ENCODE measurements around the gene ACBD6.

Gene ACBD6

GRCh38 chr1:180498594-180498993, 3.8 kb downstream of the ACBD6 start:
- ATAC-seq (ENCODE audit: low read depth) (no peak), DNase-seq (ENCODE audit: low spot score) (no peak)
- Histone ChIP-seq H3K4me1 (ENCODE audit: insufficient read depth, poor library complexity, severe bottlenecking) (peaks cover 10% of the 10 kb centered on the region), H3K9me3 (ENCODE audit: severe bottlenecking) (no peaks in the 10 kb centered on the region), H3K4me3 (ENCODE audit: severe bottlenecking) (no peak overlapping the region), H3K36me3 (ENCODE audit: low read depth) (peaks cover 64% of the 10 kb centered on the region), H3K27me3 (ENCODE audit: insufficient read depth, poor library complexity, severe bottlenecking) (no peaks in the 10 kb centered on the region), H3K27ac (ENCODE audit: poor library complexity, severe bottlenecking) (no peak overlapping the region)
- no peak for TF ChIP-seq CTCF (IDR thresholded peaks at IDR 0.05; ENCODE audit: poor library complexity, severe bottlenecking)

GRCh38 chr1:180497826-180498225, 4.6 kb downstream of the ACBD6 start:
- peaks cover 10% of the 10 kb centered on the region for H3K4me1 ChIP-seq (ENCODE audit: insufficient read depth, poor library complexity, severe bottlenecking)
- H3K36me3 ChIP-seq (ENCODE audit: low read depth), result peaks cover 69% of the 10 kb centered on the region
- no peak overlapping the region for H3K27ac ChIP-seq (ENCODE audit: poor library complexity, severe bottlenecking)

GRCh38 chr1:180494370-180494769, 8.0 kb downstream of the ACBD6 start:
- DNase-seq (ENCODE audit: low spot score) (no peak), ATAC-seq (ENCODE audit: low read depth) (no peak)
- no peak overlapping the region for H3K27ac ChIP-seq (ENCODE audit: poor library complexity, severe bottlenecking)
- no peaks in the 10 kb centered on the region for H3K27me3 ChIP-seq (ENCODE audit: insufficient read depth, poor library complexity, severe bottlenecking)
- H3K4me3 ChIP-seq (ENCODE audit: severe bottlenecking), result no peak overlapping the region
- H3K36me3 ChIP-seq (ENCODE audit: low read depth), result peaks cover 77% of the 10 kb centered on the region
- TF ChIP-seq CTCF (IDR thresholded peaks at IDR 0.05; ENCODE audit: poor library complexity, severe bottlenecking), result no peak
- H3K9me3 ChIP-seq (ENCODE audit: severe bottlenecking), result no peaks in the 10 kb centered on the region
- H3K4me1 ChIP-seq (ENCODE audit: insufficient read depth, poor library complexity, severe bottlenecking), result no peaks in the 10 kb centered on the region

More at GRCh38 chr1:180497826-180498225, 4.6 kb downstream of the ACBD6 start:
- ATAC-seq (ENCODE audit: low read depth) (no peak), DNase-seq (ENCODE audit: low spot score) (no peak)
- no peak for TF ChIP-seq CTCF (IDR thresholded peaks at IDR 0.05; ENCODE audit: poor library complexity, severe bottlenecking)
- no peak overlapping the region for H3K4me3 ChIP-seq (ENCODE audit: severe bottlenecking)
- no peaks in the 10 kb centered on the region for H3K27me3 ChIP-seq (ENCODE audit: insufficient read depth, poor library complexity, severe bottlenecking)
- no peaks in the 10 kb centered on the region for H3K9me3 ChIP-seq (ENCODE audit: severe bottlenecking)

GRCh38 chr1:180489976-180490375, 12.4 kb downstream of the ACBD6 start:
- H3K27ac ChIP-seq (ENCODE audit: poor library complexity, severe bottlenecking), result no peak overlapping the region
- H3K27me3 ChIP-seq (ENCODE audit: insufficient read depth, poor library complexity, severe bottlenecking), result no peaks in the 10 kb centered on the region
- TF ChIP-seq CTCF (IDR thresholded peaks at IDR 0.05; ENCODE audit: poor library complexity, severe bottlenecking), result no peak
- H3K4me3 ChIP-seq (ENCODE audit: severe bottlenecking), result no peak overlapping the region
- peaks cover 66% of the 10 kb centered on the region for H3K36me3 ChIP-seq (ENCODE audit: low read depth)
- H3K4me1 ChIP-seq (ENCODE audit: insufficient read depth, poor library complexity, severe bottlenecking), result no peaks in the 10 kb centered on the region
- DNase-seq (ENCODE audit: low spot score), result no peak
- ATAC-seq (ENCODE audit: low read depth), result no peak
- H3K9me3 ChIP-seq (ENCODE audit: severe bottlenecking), result no peaks in the 10 kb centered on the region

- no peak for DNase-seq (ENCODE audit: low spot score)
- Histone ChIP-seq H3K4me3 (ENCODE audit: severe bottlenecking) (no peak overlapping the region), H3K36me3 (ENCODE audit: low read depth) (peaks cover 62% of the 10 kb centered on the region), H3K27ac (ENCODE audit: poor library complexity, severe bottlenecking) (no peak overlapping the region), H3K9me3 (ENCODE audit: severe bottlenecking) (no peaks in the 10 kb centered on the region), H3K4me1 (ENCODE audit: insufficient read depth, poor library complexity, severe bottlenecking) (no peaks in the 10 kb centered on the region), H3K27me3 (ENCODE audit: insufficient read depth, poor library complexity, severe bottlenecking) (no peaks in the 10 kb centered on the region)
- ATAC-seq (ENCODE audit: low read depth), result no peak
- no peak for TF ChIP-seq CTCF (IDR thresholded peaks at IDR 0.05; ENCODE audit: poor library complexity, severe bottlenecking)
These were observed 13.1 kb downstream of the ACBD6 start for GRCh38 chr1:180489313-180489712.

All from RWPE2 (cell line).